Middle frontal gyrus (tissue), 1 donor: ENCODE results near the gene CCDC68.

Experiments used
- DNase-seq: peaks from one replicate; pipeline ENCODE4 v3.0.0-alpha.2; 2015; ENCODE audit warnings: low spot score; ENCODE audit errors: extremely low spot score

The CCDC68 gene

DNA sequence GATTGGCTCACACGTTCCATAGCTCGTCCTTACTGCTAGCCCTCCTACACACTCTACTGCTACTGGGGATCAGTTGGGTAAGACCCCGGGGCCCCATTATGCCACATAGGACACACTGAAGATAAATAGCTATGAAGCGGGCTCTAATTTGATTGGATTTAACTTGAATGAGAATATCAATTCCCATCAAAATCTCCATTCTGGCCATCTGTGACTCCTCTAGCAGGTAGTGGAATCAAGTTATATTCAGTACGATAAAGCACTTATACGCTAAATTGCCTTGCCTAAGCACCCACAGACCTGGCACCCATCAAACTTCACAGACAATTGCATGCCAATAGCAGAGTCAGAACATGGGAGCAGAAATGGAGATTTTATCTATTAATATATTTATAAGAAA, 39.8 kb downstream of the CCDC68 start:
- DNase-seq, result no peak

DNA sequence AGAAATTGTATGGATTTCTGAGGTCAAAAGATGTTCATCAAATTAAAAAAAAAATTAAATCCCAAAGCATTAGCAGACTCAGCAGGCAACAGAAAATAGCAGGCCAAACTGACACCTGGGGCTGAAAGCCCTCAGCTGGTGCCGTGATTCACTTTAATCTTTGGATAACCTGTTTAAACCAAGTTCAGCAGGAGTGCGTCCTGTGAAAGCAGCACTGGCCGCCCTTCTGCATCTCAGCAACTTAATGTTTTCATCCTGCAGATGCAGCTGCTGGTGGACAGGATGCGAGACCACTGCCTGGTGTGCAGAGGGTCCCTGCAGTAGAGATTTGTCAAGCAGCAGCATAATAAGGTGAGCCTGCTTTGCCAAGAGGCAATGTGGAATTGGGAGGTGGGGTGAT, 41.2 kb downstream of the CCDC68 start:
- DNase-seq, result no peak

- DNase-seq, result no peak
These were observed 42.8 kb downstream of the CCDC68 start for GRCh38 chr18:54916507-54916906.

- DNase-seq, result no peak
These were observed 44.4 kb downstream of the CCDC68 start for GRCh38 chr18:54914816-54915215.

DNA sequence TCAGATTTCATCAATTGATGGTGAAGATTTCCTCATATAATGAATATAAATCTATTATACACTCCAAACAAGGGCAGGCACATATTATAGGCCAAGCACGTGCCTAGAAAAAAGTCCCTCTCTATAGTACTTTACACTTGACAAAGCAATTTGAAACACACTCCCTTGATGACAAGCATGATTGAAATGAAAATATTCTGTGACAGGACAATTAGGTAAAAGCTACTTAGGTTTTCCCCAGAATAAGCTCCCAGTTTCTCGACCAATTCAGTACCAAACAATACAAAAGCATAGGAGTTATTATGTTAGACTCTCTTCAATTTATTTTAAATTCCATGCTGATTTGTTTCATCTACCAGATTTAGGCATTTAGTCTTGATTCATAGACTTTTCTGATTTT, 47.7 kb downstream of the CCDC68 start:
- no peak for DNase-seq

GRCh38 chr18:54910161-54910919, 48.9 kb downstream of the CCDC68 start:
- DNase-seq, result no peak

DNA sequence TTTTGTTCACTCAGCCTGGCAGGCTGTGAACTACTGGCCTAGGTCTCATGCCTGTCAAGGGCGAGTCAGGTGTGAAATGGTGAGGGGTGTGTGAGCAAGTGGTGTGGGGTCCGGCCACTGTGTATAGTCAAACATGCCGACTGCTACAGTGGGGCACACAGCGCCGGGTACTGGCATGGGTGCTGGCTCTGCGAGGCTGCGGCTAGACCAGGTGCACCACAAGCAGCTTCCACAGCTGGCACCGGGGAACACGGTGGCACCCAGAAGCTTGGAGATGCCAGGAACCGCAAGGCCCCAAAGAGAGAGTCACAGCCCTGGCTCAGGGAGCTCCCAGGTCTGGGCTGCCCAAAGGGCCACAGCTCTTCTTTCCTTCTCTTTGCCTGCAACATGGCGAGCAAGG, 49.7 kb downstream of the CCDC68 start:
- DNase-seq, result no peak

- no peak for DNase-seq
These were observed 52.7 kb downstream of the CCDC68 start for GRCh38 chr18:54906331-54907185.

DNA sequence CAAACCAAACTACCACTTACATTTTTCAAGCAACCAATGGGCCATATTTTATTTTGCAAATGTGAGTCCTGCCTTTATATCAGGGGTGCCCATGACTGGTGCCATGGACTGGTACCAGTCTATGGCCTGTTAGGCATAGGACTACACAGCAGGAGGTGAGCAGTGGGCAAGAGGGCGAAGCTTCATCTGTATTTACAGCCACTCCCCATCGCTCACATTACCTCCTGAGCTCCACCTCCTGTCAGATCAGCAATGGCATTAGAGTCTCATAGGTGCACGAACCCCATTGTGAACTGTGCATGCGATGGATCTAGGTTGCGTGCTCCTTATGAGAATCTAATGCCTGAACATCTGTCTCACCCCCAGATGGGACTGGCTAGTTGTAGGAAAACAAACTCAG, 53.6 kb downstream of the CCDC68 start:
- DNase-seq, result no peak

DNA sequence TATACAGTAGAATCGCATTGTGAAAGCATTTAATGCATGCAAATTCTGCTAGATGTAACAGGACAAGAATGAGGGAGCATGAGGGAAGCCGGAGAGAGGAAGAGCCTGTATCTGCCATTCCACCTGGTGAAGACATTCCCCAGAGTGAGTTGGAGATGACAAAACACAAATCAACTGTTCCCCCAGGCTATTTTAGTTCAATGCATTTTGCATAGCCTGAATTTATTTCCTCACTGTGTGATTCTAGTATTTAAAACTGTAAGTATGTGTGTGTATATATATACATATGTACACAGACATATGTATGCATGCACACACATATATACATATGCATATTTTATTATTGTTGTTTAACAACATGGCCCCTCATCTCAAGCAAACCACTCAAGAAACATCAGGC, 54.7 kb downstream of the CCDC68 start:
- no peak for DNase-seq

DNA sequence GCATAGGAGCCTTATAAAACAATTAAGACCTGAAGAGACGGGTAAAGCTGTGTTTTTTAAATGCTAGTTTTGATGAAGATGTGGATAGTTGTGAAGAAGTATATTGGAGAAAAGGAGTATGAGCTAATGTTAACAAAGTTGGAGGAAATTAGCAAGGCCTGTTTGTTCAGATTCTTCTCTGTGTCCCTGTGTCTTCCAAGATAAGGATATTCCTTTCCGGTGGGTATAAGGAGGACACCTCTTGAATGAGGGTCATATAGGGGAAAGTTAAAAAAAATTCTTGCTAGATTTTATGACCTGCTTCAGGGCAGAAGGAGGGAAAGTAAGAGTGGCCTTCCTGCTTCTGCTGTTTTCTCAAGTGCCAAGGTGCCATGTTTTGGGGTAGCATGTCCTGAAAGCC, 59.0 kb downstream of the CCDC68 start:
- DNase-seq, result no peak

- DNase-seq, result no peak
These were observed 59.8 kb downstream of the CCDC68 start for GRCh38 chr18:54899500-54899899.

GRCh38 chr18:54888933-54889332, 70.3 kb downstream of the CCDC68 start:
- no peak for DNase-seq

DNA sequence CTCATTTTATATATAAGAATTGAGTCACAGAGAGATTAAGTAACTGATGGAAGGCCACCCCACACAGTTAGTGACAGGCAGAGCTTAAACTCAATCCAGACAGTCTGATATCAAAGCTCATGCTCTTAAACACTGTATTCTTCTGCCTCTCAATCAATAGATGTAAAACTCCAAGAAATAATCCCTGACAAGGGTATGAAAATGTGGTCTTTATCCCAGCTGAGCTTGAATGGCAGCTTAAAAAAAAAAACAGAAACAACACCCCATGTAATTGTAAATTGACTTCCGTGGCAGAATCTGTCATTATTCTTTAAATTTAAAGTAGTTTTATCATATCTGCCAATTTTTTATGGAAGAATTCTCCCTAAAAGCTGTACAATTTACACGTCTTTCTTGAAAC, 70.9 kb downstream of the CCDC68 start:
- no peak for DNase-seq

- DNase-seq, result no peak
These were observed 75.3 kb downstream of the CCDC68 start for GRCh38 chr18:54883816-54884604.

- no peak for DNase-seq
These were observed 76.9 kb downstream of the CCDC68 start for GRCh38 chr18:54882318-54882717.

- no peak for DNase-seq
These were observed 78.0 kb downstream of the CCDC68 start for GRCh38 chr18:54881229-54881768.

- no peak for DNase-seq
These were observed 78.7 kb downstream of the CCDC68 start for GRCh38 chr18:54880395-54881105.

DNA sequence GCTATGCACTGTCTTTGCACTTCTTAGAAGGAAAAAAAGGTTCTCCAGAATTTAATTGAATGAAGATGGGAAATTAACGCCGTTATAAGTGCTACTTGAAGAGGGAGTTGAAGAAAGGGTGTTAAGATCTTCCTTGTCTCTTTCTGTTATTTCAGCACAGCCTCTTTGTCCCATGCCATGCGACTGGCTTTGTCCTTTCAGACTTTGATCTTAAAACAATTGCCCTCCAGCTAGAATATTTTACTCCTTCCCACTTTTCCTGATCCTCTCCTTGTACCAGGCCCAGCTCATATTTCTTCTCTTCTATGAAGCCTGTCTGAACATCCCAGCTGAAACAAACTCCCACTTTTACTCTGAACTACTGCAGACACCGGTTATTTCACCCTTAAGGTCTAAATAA, 79.6 kb downstream of the CCDC68 start:
- DNase-seq, result no peak

DNA sequence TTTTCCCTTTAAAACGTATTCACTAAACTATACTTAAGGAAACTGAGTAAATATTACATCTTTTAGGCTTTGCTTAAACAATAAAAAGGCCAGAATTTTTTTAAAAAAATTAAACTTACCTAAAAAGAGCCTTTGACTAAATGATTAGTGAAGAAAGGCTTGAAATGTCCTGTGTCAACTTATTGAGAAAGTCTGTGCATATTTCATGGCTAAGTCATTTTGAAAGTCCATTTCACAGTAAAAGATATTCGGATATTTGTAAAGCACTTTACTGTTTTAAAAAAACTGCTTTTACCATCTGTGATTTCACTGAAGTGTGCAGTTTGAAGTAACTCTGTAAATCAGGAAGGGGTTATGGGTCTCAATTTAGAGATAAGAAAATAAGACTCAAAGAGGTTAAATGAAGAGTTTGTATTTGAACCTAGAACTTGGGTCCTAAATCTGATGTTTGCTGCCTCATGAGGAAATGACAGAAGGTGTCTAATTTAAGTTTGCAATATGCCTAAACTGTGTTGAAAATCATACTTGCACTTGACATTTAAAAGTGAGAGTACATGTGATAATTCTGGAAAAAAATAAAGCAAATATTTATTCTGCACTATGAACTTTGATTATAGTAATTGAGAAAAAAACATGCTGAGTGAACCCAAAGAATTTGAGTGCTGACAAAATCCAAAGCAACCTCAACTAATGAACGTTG, 80.5 kb downstream of the CCDC68 start:
- DNase-seq, result no peak
